OCI-LY7 (cell line): ENCODE measurements around the gene CUEDC2.

ENCODE experiments used
- EZH2phosphoT487 ChIP-seq: fragments of 200-600 bp; sonication (generic); IDR thresholded peaks from 2 replicates; pipeline ENCODE4 v1.6.1; 2018; ENCODE audit warnings: low read depth, borderline replicate concordance, mild to moderate bottlenecking, mixed run types, antibody characterized with exemption, low read length, moderate library complexity, mixed read lengths
- TF ChIP-seq, protein P1 (sequence below): fragments of 200-600 bp; sonication (generic); conservative IDR thresholded peaks from 2 replicates; pipeline ENCODE4 v1.5.1; 2014; ENCODE audit warnings: mild to moderate bottlenecking, antibody characterized with exemption, low read length, moderate library complexity, mixed read lengths

DNA sequence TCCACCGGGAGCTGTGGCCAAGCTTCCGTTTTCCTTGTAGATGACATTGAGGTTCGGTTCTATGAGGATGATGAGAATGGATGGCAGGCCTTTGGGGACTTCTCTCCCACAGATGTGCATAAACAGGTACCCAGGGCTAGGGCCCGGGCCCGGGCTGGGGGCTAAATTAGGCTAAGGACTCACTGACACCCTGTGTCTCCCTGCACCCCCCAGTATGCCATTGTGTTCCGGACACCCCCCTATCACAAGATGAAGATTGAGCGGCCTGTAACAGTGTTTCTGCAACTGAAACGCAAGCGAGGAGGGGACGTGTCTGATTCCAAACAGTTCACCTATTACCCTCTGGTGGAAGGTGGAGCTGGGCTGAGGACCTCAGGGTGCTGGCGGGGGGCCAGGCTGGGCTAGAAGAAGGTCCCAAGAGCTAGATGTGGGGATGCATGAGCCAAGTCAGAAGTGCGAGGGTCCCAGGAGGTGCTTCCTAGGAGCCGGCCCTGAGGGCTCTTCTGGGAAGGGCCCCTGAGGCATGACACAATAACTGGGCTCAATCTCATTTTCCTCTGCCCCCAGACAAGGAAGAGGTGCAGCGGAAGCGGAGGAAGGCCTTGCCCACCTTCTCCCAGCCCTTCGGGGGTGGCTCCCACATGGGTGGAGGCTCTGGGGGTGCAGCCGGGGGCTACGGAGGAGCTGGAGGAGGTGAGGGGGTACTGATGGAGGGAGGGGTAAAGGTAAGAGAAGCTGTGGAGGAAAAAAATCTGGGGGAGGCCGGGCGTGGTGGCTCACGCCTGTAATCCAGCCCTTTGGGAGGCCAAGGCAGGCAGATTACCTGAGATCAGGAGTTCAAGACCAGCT is 34.0 kb downstream of the CUEDC2 start:
- TF ChIP-seq, protein P1, sequence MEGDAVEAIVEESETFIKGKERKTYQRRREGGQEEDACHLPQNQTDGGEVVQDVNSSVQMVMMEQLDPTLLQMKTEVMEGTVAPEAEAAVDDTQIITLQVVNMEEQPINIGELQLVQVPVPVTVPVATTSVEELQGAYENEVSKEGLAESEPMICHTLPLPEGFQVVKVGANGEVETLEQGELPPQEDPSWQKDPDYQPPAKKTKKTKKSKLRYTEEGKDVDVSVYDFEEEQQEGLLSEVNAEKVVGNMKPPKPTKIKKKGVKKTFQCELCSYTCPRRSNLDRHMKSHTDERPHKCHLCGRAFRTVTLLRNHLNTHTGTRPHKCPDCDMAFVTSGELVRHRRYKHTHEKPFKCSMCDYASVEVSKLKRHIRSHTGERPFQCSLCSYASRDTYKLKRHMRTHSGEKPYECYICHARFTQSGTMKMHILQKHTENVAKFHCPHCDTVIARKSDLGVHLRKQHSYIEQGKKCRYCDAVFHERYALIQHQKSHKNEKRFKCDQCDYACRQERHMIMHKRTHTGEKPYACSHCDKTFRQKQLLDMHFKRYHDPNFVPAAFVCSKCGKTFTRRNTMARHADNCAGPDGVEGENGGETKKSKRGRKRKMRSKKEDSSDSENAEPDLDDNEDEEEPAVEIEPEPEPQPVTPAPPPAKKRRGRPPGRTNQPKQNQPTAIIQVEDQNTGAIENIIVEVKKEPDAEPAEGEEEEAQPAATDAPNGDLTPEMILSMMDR, result no peak
- TF ChIP-seq EZH2phosphoT487, result no peak
